ENCODE results near the gene MYO10.
"Not testable (repeated sequence)": the region's sequence is repeated elsewhere in the genome, so short reads cannot be mapped to it uniquely, and the experiment has no call there.

Gene MYO10

DNA sequence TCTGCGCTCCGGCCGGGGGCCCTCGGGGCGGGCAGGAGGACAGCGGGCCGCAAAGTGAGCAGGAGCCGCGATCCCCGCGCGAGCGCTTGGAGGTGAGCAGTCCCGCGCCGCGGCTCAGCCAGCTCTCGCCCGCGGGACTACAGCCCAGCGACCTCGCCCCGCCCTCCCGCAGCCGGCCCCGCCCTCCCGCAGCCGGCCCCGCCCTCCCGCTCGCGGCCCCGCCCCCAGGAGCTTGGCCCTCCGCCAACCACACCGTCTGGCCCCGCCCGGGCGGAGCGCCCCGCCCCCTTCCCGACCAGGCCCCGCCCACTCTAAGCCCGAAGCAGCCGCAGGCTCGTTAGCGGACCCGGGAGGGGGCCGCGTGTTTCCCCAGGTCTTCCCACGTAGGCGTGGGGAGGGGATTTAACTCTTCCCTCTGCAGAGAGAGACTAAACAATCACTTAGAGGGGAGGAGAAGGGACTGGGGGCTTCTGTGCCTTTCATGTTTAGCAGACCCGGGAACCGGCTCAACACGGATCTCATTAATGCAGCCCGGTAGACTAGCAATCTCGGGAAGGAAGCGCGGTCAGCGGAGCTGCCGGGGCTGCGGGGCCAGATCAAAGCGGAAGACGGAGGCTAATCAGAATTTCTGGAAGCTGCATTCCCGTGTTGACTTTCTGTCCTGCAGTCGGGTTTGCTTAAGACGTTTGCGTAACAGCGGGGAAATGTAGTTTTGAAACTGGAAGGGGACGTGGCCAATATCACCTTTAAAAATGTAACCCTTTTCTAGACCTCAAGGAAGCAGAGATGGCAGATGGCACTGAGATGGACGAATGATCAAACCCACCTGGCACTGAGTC is at the start of gene MYO10:
Gene MYO10 (minus strand): TSS at position 139 of the 839 bp plus-strand sequence. CDS start 480 bp downstream, outside the sequence.
- DNase-seq = peak; percentile 96

DNA sequence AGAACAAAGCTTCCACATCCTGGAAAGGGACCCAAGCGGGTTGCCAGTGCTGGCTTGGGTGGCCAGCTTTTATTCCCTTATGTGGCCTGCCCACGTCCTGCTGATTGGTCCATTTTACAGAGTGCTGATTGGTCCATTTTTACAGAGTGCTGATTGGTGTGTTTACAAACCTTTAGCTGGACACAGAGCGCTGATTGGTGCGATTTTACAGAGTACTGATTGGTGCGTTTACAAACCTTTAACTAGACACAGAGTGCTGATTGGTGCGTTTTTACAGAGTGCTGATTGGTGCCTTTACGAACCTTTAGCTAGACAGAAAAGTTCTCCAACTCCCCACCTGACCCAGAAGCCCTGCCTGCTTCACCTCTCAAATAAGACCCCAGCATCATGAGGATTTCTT is 49.2 kb upstream of the MYO10 start:
- not testable (repeated sequence) for DNase-seq

GRCh38 chr5:16983972-16984371 is 47.9 kb upstream of the MYO10 start:
- DNase-seq = peak; percentile 64

DNA sequence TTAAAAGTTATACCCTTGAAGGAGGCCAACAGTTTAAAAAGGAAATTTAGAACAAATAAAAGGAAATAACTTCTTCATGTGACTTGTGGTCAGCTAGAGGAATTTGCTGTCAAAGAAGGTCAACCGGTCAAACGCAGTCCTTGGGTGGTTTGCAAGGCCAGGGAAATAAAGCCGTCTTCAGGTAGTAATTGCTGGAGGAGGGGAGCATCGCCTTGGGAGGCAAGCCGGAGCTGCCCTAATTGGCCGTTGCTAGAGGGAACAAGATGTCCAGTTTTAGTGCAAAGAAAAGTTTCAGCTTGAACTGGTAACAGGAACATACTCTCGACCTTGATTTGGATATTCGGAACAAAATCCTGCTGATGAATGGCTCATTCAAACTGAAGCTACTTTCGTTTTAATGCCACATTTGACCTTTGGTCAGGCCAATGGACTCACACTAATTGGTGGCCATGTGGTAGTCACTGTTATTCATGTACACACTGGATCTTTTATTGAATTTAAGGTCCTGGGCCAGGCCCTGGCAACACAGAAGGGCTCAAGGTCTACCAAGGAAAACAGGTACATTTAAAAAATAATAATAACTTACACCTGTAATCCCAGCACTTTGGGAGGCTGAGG is 47.0 kb upstream of the MYO10 start:
- peak; percentile 74 for DNase-seq

- DNase-seq = peak; percentile 65
These were observed 45.6 kb upstream of the MYO10 start for GRCh38 chr5:16981700-16982099.

DNA sequence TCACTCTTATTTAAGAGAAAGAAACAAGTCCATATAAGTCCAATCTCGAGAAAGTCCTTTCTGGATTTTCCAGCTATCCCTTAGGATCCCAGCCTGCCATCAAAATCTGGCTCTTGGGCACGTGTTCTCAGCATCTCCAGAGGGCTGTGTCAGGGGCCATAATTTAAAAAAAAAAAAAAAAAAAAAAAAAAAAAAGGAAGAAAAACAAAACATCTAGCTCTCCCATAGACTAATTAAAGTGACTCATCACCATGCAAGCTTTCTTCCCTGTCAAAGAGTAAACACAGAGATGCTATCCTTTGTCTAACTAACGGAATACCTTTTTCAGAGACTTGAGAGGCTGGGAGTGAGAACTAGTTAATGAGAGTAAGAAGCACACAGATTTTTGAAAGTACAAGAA is 44.9 kb upstream of the MYO10 start:
- no peak for DNase-seq

DNA sequence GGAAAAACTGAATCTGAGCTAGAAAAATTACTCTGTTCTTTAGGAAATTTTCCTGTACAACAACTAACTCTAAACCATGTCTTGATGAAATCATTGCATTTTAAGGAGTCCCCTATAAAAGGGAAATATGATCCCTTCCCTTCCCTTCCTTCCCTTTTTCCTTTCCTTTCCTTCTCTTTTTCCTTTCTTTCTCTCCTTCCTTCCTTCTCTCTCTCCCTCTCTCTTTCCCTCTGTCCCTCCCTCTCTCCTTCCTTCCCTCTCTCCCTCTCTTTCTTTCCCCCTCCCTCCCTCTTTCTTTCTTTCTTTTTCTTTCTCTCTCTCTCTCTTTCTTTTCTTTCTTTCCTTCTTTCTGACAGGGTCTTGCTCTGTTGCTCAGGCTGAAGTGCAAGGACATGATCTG is 42.2 kb upstream of the MYO10 start:
- no peak for DNase-seq

GRCh38 chr5:16976625-16977008 is 40.5 kb upstream of the MYO10 start:
- no peak for DNase-seq

DNA sequence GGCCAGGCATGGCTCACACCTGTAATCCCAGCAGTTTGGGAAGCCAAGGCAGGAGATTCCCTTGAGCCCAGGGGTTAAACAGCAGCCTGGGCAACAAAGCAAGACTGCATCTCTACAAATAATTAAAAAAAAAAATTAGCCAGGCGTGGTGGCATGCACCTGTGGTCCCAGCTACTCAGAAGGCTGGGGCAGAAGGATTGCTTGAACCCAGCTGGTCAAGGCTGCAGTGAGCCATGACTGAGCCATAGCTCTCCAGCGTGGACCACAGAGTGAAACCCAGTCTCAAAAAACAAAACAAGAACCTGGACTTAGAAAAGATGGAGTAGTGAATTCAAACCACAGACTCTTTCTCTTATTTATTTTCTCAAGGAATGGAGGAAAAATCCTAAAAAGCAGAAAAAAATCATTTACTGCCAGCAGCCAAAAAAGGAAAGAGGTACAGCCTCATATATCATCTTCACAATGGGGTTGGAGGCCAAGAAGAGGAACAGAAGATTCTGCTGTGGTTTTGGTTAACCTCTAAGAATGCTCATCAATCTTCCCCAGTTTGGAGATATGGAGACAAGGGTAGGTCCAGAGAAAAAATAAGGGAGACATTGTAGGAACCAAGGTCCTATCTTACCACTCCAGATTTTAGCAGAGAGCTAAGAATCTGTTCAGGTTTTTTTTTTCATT is 40.0 kb upstream of the MYO10 start:
- DNase-seq = no peak

DNA sequence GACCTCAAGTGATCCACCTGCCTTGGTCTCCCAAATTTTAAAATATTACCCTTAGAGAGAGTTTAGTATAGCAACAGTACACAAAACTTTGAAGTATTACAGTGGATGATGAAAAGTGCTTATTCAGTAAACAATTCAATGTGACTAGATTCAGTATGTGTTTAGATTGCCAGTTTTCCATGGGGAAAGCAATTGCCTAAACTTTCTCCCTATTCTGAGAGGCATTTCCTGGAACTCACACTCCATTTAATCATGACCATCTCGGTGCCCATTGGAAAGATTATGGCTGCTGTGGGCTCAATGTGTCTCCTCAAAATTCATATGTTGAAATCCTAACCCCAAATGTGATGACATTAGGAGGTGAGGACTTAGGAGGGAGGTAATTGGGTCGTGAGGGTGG is 38.9 kb upstream of the MYO10 start:
- no peak for DNase-seq

DNA sequence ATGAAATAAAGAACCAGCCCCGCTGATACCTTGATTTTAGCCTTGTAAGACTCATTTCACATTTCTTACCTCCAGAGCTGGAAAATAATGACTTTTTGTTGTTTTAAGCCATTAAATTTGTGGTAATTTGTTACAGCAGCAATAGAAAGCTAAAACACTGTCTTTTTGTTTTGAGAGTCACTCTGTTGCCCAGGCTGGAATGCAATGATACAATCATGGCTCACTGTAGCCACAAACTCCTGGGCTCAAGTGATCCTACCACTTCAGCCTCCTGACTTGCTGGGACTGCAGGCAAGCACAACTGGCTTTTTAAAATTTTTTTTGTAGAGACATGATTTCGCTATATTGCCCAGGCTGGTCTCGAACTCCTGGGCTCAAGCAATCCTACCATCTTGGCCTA is 34.7 kb upstream of the MYO10 start:
- DNase-seq = peak; percentile 79

- DNase-seq = peak; percentile 80
These were observed 34.2 kb upstream of the MYO10 start for GRCh38 chr5:16970260-16970659.

DNA sequence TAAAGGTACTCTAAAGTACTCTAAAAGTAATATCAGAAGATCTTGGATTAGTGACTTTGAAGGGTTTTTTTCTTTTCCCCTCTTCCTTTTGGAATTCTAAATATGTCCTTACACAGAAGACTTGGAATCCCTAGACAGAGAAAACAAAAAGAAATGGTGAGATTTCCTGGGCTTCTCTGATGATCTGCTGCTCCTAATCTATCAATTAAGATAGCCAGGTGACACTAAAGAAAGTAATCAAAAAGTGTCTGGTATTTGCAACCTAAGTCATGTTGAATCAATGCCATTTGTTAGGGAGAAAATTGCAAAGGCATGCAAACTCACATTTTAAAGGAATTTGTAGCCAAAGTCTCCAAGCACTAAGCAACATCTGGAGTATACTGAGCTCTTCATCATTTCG is 29.5 kb upstream of the MYO10 start:
- no peak for DNase-seq

- DNase-seq = no peak
These were observed 27.7 kb upstream of the MYO10 start for GRCh38 chr5:16963821-16964220.

DNA sequence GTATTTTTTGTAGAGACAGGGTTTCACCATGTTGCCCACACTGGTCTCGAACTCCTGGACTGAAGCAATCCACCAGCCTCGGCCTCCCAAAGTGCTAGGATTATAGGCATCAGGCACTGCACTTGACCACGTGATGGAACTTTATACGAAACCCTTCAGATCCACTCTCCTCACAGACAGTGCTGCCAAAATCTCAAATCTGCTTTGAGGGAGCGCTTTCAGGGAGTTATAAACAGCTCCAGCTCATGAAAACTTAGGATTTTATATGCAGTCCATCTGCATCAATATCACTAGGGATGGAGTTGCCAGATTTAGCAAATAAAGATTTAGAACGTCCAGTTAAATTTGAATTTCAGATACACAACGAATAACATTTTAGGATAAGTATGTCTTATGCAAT is 25.0 kb upstream of the MYO10 start:
- no peak for DNase-seq

DNA sequence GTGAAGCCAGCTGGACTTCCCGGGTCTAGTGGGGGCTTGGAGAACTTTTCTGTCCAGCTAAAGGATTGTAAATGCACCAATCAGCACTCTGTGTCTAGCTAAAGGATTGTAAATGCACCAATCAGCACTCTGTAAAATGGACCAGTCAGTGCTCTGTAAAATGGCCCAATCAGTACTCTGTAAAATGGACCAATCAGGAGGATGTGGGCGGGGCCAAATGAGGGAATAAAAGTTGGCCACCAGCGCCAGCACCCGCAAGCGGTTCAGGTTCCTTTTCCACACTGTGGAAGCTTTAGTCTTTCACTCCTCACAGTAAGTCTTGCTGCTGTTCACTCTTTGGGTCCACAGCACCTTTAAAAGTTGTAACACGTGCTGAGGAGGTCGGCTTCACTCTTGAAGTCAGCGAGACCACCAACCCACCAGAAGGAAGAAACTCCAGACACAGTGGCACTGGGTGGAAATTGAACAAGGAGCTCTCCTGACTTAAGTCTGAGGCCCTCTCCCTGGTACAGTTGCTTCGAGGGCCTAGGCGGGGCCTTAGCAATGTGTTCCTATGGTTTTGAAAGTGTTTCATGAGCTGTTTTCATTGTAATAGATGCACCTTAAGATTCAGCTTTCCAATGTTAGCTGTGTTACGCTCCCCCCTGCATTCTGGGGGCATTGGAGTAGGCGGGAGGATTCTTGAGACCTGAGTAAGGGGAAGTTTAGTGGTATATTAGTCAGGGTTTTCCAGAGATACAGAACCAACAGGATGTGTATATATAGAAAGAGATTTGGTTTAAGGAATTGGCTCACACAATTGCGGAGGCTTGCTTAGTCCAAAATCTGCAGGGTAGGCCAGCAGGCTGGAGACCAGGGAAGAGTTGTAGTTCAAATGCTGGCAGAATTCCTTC is 21.5 kb upstream of the MYO10 start:
- DNase-seq = no peak

- DNase-seq = no peak
These were observed 17.6 kb upstream of the MYO10 start for GRCh38 chr5:16953729-16954128.

- DNase-seq = no peak
These were observed 17.0 kb upstream of the MYO10 start for GRCh38 chr5:16952968-16953671.

DNA sequence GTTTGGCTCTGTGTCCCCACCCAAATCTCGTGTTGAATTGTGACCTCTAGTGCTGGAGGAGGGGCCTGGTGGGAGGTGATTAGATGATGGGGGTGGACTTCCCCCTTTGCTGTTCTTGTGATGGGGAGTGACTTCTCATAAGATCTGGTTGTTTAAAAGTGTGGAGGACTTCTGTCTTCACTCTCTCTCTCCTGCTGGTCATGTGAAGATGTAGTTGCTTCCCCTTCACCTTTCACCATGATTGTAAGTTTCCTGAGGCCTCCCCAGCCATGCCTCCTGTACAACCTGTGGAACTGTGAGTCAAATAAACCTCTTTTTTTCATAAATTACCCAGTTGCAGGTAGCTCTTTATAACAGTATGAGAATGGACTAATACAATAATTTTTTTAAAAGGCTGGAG is 10.6 kb upstream of the MYO10 start:
- no peak for DNase-seq

GRCh38 chr5:16944816-16945562 is 8.9 kb upstream of the MYO10 start:
- DNase-seq = no peak

- no peak for DNase-seq
These were observed 8.0 kb upstream of the MYO10 start for GRCh38 chr5:16943846-16944678.
